Activated CD4-positive, alpha-beta T cell treated with anti-CD3 and anti-CD28 coated beads for 4 hours (primary cell): Measurements from ENCODE around the gene NAP1L3.

Source experiments
- DNase-seq, 2 donors: peaks; one replicate each; pipeline ENCODE4 v3.0.0-alpha.2; 2020

The NAP1L3 gene, protein sequence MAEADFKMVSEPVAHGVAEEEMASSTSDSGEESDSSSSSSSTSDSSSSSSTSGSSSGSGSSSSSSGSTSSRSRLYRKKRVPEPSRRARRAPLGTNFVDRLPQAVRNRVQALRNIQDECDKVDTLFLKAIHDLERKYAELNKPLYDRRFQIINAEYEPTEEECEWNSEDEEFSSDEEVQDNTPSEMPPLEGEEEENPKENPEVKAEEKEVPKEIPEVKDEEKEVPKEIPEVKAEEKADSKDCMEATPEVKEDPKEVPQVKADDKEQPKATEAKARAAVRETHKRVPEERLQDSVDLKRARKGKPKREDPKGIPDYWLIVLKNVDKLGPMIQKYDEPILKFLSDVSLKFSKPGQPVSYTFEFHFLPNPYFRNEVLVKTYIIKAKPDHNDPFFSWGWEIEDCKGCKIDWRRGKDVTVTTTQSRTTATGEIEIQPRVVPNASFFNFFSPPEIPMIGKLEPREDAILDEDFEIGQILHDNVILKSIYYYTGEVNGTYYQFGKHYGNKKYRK

GRCh38 chrX:93673056-93673868, at the start of gene NAP1L3:
TSS of gene NAP1L3 (minus strand) at chrX:93673578. CDS start at chrX:93673304, 274 bp downstream.
- peak; percentile 47 to 57 for DNase-seq

DNA sequence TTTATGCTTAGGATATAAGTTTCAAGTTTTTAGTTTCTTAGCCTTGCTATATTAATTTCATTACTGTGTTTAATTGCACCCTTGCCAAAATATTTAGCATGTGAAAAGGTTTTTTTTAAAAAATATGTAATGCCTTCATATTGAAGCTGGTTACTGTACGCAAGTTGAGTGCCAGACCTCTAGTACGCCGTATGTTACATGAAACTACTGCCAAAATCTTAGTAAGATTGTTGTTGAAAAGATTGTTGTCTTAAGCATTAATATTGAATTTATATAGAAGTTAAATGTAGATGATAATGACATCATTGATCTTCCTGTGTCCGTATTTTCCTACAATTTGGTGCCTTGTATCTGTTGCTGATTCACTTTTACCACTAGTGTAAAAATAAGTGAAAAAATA, 37.7 kb upstream of the NAP1L3 start:
- no peak for DNase-seq

GRCh38 chrX:93703701-93704100, 30.3 kb upstream of the NAP1L3 start:
- DNase-seq: no peak

DNA sequence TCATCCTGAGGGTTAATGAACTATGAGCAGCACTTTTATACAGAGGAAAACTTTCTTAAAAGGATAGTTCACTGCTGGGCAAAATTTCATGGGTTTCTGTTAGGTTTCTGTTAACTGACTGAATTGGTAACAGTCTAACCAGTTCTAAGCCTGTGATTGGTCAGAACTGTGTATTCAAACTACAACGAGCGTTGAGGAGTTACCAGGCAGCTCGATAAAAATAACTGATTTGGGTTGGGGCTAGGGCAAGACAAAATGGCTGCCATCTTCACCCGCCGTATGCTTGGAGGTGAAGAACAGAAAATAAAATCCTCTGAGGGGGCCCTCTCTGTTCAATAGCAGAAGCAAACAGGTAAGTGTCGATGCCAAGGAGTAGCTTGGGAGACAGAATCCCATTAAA, 22.6 kb upstream of the NAP1L3 start:
- no peak for DNase-seq

- DNase-seq: no peak
Measured at GRCh38 chrX:93673869-93674271, 492 bp upstream of the NAP1L3 start, which contains the start of gene FAM133A. TSS of gene FAM133A (plus strand) at chrX:93674206. CDS start at chrX:93709420, 35,214 bp downstream.

- no peak for DNase-seq
Measured at GRCh38 chrX:93660575-93660974, 12.8 kb downstream of the NAP1L3 start.

GRCh38 chrX:93649381-93649780, 24.0 kb downstream of the NAP1L3 start:
- DNase-seq: no peak

DNA sequence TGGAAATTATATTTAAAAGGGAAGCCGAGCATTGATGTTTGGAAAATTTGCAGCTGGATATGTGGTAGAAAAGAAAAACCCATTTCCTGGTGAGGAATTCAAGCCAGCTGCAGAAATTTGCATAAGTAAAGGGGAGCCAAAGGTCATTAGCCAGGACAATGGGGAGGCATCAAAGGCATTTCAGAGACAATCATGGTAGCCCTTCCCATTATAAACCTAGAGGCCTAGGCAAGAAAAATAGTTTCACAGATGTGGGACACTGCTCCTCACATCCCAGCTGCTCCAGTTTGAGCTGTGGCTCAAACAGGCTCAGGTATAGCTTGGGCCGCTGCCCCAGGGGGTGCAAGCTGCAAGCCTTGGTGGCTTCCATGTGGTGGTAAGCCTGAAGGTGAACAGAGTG, 35.8 kb downstream of the NAP1L3 start:
- DNase-seq: no peak
